ENCODE results near the gene FAM83C.

DNA sequence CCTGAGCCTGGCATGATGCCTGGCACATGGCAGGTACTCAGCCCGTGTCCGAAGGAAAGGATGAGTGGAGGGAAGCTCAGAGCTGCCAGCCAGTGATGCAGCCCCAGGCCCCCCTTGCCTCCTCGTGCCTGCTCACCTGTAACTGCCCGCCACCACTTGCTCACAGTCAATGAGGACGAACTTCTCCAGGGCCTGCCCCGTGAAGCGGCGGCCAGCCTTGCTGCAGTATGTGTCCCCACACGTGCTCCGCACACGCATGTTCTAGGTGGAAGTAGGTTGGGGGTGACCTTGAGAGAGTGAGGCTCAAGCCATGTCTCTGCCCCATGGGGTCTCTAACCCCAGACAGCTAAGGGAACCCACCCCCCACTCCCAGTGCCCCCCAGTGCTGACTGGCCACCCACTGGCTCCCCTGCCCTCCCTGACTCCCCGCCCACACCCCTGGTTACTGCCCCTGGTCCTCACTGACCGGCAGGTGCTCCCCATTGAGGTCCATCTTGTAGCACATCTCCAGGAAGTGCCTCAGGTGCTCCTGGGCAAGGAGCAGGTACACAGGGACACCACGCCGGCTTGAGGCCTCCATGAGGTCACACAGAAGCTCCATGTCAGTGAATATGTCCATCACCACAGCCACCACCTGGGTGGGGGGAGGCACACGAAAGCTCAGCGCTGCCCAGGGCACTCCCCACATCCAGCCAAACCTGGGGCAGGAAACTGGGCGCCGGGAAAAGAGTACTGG lies 3.7 kb downstream of the FAM83C start:
- TF ChIP-seq STAT3 (IDR thresholded peaks at IDR 0.05; ENCODE audit: low read depth, low read length), result no peak
- TF ChIP-seq, protein P1, sequence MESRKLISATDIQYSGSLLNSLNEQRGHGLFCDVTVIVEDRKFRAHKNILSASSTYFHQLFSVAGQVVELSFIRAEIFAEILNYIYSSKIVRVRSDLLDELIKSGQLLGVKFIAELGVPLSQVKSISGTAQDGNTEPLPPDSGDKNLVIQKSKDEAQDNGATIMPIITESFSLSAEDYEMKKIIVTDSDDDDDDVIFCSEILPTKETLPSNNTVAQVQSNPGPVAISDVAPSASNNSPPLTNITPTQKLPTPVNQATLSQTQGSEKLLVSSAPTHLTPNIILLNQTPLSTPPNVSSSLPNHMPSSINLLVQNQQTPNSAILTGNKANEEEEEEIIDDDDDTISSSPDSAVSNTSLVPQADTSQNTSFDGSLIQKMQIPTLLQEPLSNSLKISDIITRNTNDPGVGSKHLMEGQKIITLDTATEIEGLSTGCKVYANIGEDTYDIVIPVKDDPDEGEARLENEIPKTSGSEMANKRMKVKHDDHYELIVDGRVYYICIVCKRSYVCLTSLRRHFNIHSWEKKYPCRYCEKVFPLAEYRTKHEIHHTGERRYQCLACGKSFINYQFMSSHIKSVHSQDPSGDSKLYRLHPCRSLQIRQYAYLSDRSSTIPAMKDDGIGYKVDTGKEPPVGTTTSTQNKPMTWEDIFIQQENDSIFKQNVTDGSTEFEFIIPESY (IDR thresholded peaks at IDR 0.05), result no peak
- no peak for TF ChIP-seq POLR2A (IDR thresholded peaks at IDR 0.05; ENCODE audit: low read depth, low read length)
- no peak for TF ChIP-seq TCF3 (IDR thresholded peaks at IDR 0.05; ENCODE audit: borderline replicate concordance, insufficient read depth, low read depth, low read length)
- TF ChIP-seq, protein P2, sequence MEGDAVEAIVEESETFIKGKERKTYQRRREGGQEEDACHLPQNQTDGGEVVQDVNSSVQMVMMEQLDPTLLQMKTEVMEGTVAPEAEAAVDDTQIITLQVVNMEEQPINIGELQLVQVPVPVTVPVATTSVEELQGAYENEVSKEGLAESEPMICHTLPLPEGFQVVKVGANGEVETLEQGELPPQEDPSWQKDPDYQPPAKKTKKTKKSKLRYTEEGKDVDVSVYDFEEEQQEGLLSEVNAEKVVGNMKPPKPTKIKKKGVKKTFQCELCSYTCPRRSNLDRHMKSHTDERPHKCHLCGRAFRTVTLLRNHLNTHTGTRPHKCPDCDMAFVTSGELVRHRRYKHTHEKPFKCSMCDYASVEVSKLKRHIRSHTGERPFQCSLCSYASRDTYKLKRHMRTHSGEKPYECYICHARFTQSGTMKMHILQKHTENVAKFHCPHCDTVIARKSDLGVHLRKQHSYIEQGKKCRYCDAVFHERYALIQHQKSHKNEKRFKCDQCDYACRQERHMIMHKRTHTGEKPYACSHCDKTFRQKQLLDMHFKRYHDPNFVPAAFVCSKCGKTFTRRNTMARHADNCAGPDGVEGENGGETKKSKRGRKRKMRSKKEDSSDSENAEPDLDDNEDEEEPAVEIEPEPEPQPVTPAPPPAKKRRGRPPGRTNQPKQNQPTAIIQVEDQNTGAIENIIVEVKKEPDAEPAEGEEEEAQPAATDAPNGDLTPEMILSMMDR (IDR thresholded peaks at IDR 0.05 in 2 of 3, conservative IDR thresholded peaks at IDR 0.05 in 1 of 3; ENCODE audit: control insufficient read depth in 2 of 3, extremely low read depth in 1 of 3, insufficient read depth in 1 of 3, low read depth in 3 of 3, low read length in 3 of 3), result no peak
